ENCODE results near the gene SCYGR6. TPM values are rescaled to one million over a fixed set of nuclear protein-coding genes. Genes with fewer than 3 reads are reported as not detected.
"Not testable (repeated sequence)": the region's sequence is repeated elsewhere in the genome, so short reads cannot be mapped to it uniquely, and the experiment has no call there.

SCYGR6 gene
- total RNA-seq, 1 experiment from 2014 or later, result not detected

- DNase-seq (ENCODE audit: unreplicated experiment), result no peak
- Mint-ChIP-seq H3K9me3 (ENCODE audit: unreplicated experiment) (no peaks in the 10 kb centered on the region), H3K36me3 (ENCODE audit: insufficient read depth, unreplicated experiment) (no peaks in the 10 kb centered on the region), H3K27ac (ENCODE audit: low read depth, unreplicated experiment) (no peak overlapping the region), H3K4me3 (ENCODE audit: unreplicated experiment) (no peak overlapping the region), H3K27me3 (ENCODE audit: insufficient read depth, unreplicated experiment) (no peaks in the 10 kb centered on the region), H3K4me1 (ENCODE audit: insufficient read depth, unreplicated experiment) (peaks cover 12% of the 10 kb centered on the region)
- BruUV-seq (replicated peaks), result no TSS peak
- intact Hi-C loops (cut with micrococcal nuclease), result loop anchor here (10.0 kb wide), 1 partner anchor 437 kb away; the partner anchor contains the start of gene MFF
- ChIA-PET POLR2A (interaction anchor here (0.8 kb wide), 1 partner anchor 8 kb away, joined by 3 read pairs; no protein-coding TSS in a partner anchor), CTCF (interaction anchor here (0.6 to 3.9 kb wide), 3 partner anchors 9 to 356 kb away, joined by 4 to 29 read pairs (median 10); no protein-coding TSS in a partner anchor)
- TF ChIP-seq CTCF (IDR thresholded peaks at IDR 0.05; ENCODE audit: unreplicated experiment), result no peak
Observed at GRCh38 chr2:227761740-227762476, 37.4 kb upstream of the SCYGR6 start.

GRCh38 chr2:227759411-227760118 lies 35.0 kb upstream of the SCYGR6 start:
- H3K36me3 Mint-ChIP-seq (ENCODE audit: insufficient read depth, unreplicated experiment), result no peaks in the 10 kb centered on the region
- CTCF ChIA-PET, result interaction anchor here (0.6 to 1.1 kb wide), 7 partner anchors 86 to 474 kb away, joined by 3 to 6 read pairs (median 3); no protein-coding TSS in a partner anchor
- intact Hi-C loops (cut with micrococcal nuclease), result loop anchor here (10.0 kb wide), 1 partner anchor 435 kb away; the partner anchor contains the start of gene MFF
- no peaks in the 10 kb centered on the region for H3K27me3 Mint-ChIP-seq (ENCODE audit: insufficient read depth, unreplicated experiment)
- no peak for TF ChIP-seq CTCF (IDR thresholded peaks at IDR 0.05; ENCODE audit: unreplicated experiment)
- no peak overlapping the region for H3K4me3 Mint-ChIP-seq (ENCODE audit: unreplicated experiment)
- peaks cover 7% of the 10 kb centered on the region for H3K4me1 Mint-ChIP-seq (ENCODE audit: insufficient read depth, unreplicated experiment)
- no peaks in the 10 kb centered on the region for H3K9me3 Mint-ChIP-seq (ENCODE audit: unreplicated experiment)
- peak; percentile 52 for DNase-seq (ENCODE audit: unreplicated experiment)
- peak overlapping the region; percentile 50 for H3K27ac Mint-ChIP-seq (ENCODE audit: low read depth, unreplicated experiment)
- POLR2A ChIA-PET, result interaction anchor here (0.6 to 0.9 kb wide), 2 partner anchors 39 to 730 kb away, joined by 4 read pairs; no protein-coding TSS in a partner anchor
- no TSS peak for BruUV-seq (replicated peaks)

GRCh38 chr2:227756261-227756660 lies 31.7 kb upstream of the SCYGR6 start:
- intact Hi-C loops (cut with micrococcal nuclease), result not testable (repeated sequence)
- CTCF ChIA-PET, result interaction anchor here (0.6 to 2.2 kb wide), 7 partner anchors 9 to 351 kb away, joined by 3 to 12 read pairs (median 3); no protein-coding TSS in a partner anchor

DNA sequence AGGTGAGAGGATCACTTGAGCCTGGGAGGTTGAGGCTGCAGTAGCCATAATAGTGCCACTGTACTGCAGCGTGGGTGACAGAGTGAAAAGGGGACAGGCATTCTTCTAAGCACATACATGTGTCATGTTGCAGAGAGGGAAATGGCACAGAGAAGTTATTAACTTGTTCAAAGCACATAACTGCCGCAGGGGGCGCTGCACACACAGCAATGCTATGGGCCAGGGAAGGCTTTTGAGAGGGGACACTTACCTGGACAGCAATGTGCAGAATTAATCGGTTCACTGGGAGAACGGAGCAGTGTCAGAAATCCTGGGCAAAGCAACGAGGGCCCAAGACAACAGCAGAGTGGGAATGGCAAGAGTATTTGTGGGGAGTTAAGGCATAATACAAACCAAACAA lies 23.5 kb upstream of the SCYGR6 start:
- CTCF ChIA-PET, result interaction anchor here (0.6 kb wide), 1 partner anchor 24 kb away, joined by 4 read pairs; no protein-coding TSS in a partner anchor
- intact Hi-C loops (cut with micrococcal nuclease), result no loop called here
- Mint-ChIP-seq H3K4me1 (ENCODE audit: insufficient read depth, unreplicated experiment) (no peaks in the 10 kb centered on the region), H3K36me3 (ENCODE audit: insufficient read depth, unreplicated experiment) (no peaks in the 10 kb centered on the region), H3K4me3 (ENCODE audit: unreplicated experiment) (no peak overlapping the region), H3K27me3 (ENCODE audit: insufficient read depth, unreplicated experiment) (no peaks in the 10 kb centered on the region), H3K9me3 (ENCODE audit: unreplicated experiment) (no peaks in the 10 kb centered on the region), H3K27ac (ENCODE audit: low read depth, unreplicated experiment) (no peak overlapping the region)
- TF ChIP-seq CTCF (IDR thresholded peaks at IDR 0.05; ENCODE audit: unreplicated experiment), result no peak
- peak; percentile 33 for DNase-seq (ENCODE audit: unreplicated experiment)
- no TSS peak for BruUV-seq (replicated peaks)
- POLR2A ChIA-PET, result no interaction called here

More at GRCh38 chr2:227756261-227756660, 31.7 kb upstream of the SCYGR6 start:
- H3K9me3 Mint-ChIP-seq (ENCODE audit: unreplicated experiment); H3K4me3 Mint-ChIP-seq (ENCODE audit: unreplicated experiment); DNase-seq (ENCODE audit: unreplicated experiment); POLR2A ChIA-PET; H3K4me1 Mint-ChIP-seq (ENCODE audit: insufficient read depth, unreplicated experiment); BruUV-seq (replicated peaks); H3K27me3 Mint-ChIP-seq (ENCODE audit: insufficient read depth, unreplicated experiment); H3K36me3 Mint-ChIP-seq (ENCODE audit: insufficient read depth, unreplicated experiment); H3K27ac Mint-ChIP-seq (ENCODE audit: low read depth, unreplicated experiment): not testable (repeated sequence)

Measured in MCF 10A (cell line).